CD4-positive, alpha-beta T cell treated with Interferon gamma for 1 hour (primary cell): ENCODE measurements around the gene ZNF225.
"Not testable (repeated sequence)": the region's sequence is repeated elsewhere in the genome, so short reads cannot be mapped to it uniquely, and the experiment has no call there.

Experiments
- DNase-seq: peaks from one replicate; pipeline ENCODE4 v3.0.0-alpha.2; 2020

The ZNF225 gene

DNA sequence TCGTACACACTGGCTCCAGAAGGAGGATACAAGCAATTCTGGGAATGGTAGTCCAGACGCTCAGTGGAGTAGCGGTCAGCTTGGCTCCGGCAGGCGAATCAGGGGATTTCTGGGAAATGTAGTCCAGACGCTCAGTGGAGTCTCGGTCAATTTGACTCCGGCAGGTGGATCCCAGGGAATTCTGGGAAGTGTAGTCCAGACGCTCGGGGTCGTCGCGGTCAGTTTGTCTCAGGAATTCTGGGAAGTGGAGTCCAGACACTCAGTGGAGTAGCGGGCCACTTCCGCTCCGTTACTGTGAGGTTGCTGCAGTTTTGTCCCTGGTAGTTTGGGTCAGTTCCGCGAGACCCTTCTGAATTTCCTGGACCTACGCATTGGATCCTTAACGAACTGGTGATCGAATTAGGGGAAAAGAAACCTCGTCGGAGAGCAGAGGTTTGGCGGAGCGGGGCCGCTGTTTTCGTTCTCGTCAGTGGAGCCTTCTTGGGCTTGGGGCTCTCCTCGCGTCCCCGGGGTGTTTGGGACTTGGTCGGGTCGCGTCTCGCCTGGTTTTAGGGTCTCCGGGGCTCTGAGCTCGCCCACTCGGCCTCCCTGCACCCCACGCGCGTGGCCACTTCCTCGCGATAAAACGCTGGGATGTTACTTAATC, at the start of gene ZNF225:
Gene ZNF225 (plus strand): TSS at position 262 of the 646 bp plus-strand sequence. CDS start 2,429 bp downstream, outside the sequence.
- DNase-seq = peak; percentile 92

DNA sequence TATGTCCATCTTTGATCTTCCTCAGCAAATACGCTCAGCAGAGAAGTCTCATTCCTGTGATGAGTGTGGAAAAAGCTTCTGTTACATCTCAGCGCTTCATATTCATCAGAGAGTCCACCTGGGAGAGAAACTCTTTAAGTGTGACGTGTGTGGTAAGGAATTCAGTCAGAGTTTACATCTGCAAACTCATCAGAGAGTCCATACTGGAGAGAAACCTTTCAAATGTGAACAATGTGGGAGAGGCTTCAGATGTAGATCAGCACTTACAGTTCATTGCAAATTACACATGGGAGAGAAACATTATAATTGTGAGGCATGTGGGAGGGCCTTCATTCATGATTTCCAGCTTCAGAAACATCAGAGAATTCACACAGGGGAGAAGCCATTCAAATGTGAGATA, 46.9 kb upstream of the ZNF225 start:
- no peak for DNase-seq

DNA sequence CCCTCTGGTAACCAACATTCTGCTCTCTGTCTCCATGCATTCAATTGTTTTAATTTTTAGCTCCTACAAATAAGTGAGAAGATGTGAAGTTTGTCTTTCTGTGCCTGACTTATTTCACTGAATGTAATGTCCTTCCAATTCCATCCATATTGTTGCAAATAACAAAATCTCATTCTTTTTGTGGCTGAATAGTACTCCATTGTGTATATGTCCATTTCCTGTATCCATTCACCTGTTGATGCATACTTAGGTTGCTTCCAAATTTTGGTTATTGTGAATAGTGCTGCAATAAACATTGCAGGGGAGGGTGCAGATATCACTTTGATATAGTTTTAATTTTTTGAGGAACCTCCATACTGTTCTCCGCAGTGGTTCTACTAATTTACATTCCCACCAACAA, 43.8 kb upstream of the ZNF225 start:
- no peak for DNase-seq

DNA sequence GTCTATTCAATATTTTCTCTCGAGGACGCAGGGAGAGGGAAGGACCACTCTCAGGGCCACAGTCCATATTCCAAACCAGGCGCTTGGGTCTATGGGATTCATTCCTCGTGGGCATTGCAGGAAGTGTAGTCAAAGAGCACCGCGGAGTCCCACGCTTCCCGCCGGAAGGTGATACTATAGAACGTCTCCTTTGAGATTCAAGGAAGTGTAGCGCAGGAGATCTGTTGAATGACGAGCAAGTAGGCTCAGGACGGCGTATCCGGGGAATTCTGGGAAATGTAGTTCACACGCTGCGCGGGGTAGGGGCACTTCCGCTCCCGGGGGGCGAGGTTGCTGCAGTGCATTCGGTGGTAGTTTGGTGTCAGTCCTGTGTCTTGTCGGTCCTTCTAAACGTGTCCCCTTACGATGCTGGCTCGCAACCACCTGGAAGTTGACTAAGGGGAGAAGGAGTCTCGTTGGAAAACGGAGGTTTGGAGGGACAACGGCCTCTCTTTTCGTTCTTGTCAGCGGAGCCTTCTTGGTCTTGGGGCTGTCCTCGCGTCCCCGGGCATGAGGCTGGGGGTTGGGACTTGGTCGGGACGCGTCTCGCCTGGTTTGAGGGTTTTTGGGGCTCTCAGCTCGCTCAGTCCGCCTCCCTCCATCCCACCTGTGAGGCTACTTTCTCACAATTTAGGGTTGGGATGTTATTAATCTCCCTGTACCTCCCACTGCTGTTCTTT, 41.2 kb upstream of the ZNF225 start, which contains the start of gene ZNF284:
Gene ZNF284 (plus strand): TSS at position 336 of the 719 bp plus-strand sequence. CDS start 4,231 bp downstream, outside the sequence.
- DNase-seq = peak; percentile 88

DNA sequence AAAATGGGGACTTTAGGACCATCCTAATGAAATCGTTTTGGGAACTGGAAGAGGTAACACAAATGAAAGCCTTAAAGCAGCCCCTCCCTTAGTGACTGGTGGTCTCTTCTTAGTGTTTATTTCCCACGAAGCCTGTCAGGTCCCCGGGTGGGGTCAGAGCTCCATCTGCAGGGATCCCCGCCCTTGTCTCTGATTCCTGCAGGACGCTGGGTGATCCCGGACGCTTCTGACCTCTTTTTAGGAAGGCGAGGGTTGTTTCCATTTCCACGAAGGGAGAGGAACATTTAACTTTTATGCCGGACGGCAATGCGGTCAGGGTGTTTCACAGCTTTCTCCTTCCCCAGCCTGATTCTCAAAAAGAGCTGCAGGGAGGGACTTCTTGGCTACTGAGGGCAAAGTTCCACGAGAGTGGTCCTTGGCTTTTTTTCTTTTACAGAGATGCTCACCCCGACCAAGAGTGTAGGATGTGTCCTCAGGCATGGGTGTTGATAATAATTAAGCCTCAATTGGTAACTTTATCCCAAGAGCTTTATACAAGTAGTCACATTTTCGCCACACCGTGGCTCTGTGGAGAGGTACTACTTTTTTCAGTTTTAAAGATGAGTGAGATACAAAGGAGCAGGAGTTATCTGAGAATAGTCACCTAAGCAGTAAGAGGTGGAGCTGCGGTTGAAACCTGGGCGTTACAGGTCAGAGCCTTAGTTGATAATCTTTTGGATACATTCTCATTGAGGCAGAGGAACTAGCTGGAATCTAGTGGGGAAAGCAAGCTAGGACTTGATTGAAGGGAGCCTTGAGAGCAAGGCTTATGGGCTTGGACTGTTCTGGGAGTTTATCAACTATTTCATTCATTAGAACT, 40.4 kb upstream of the ZNF225 start:
- DNase-seq = no peak

DNA sequence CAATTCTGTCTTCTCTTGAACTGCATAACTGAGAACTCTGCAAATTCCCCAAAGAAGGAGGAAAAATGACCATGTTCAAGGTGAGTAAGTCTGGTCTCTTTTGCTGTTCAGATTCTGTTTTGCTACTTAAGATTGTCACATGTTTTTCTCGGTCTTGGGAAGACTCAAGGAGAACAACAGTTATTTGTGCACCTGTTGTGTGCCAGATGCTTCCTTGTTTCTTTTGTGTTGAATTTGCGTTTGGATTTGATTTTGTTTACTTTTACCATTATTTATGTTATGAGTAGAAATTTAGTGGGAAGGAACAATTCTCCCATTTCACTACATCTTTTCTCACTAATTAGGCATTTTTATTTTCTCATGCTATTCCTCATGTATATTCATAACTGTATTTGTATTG, 36.9 kb upstream of the ZNF225 start:
- DNase-seq = no peak

DNA sequence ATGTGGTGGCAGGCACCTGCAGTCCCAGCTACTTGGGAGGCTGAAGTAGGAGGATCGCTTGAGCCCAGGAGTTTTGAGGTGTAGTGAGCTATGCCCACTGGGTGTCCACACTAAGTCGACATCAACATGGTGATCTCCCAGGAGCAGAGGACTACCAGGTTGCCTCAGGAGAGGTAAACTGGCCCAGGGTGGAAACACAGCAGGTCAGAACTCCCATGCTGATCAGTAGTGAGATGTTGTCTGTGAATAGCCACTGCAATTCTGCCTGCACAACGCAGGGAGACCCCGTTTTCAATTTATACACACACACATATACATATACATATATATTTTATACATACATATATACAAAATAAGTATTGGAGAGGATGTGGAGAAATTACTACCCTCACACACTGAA, 21.1 kb upstream of the ZNF225 start:
- no peak for DNase-seq

DNA sequence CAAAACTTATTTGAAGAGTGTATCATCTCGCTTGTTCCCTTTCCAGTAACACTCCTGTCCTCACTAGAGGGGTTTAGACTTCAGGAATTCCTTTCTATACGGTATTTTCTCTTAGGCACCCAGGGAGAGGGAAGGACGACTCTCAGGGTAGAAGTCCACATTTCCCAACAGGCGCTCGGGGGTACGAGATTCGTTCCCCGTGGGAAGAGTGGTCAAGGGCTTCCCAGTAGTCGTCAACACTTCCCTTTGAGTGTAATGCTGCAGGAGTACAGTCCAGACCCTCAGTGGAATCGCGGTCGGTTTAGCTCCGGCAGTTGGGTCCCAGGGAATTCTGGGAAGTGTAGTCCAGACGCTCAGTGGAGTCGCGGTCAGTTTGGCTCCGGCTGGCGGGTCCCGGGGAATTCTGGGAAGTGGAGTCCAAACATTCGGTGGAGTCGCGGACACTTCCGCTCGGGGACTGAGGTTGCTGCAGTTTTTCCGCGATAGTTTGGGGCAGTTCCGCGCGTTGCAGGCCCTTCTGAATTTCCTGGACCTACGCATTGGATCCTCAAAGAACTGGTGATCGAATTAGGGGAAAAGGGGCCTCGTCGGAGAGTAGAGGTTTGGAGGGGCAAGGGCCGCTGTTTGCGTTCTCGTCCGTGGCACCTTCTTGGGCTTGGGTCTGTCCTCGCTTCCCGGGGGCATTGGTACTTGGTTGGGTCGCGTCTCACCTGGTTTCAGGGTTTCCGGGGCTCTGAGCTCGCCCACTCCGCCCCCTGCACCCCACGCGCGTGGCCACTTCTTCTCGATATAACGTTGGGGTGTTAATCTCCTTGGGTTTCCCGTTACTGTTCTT, 19.1 kb upstream of the ZNF225 start, which contains the start of gene ZNF224:
Gene ZNF224 (plus strand): TSS at position 431 of the 835 bp plus-strand sequence. CDS start 3,513 bp downstream, outside the sequence.
- DNase-seq = peak; percentile 84

DNA sequence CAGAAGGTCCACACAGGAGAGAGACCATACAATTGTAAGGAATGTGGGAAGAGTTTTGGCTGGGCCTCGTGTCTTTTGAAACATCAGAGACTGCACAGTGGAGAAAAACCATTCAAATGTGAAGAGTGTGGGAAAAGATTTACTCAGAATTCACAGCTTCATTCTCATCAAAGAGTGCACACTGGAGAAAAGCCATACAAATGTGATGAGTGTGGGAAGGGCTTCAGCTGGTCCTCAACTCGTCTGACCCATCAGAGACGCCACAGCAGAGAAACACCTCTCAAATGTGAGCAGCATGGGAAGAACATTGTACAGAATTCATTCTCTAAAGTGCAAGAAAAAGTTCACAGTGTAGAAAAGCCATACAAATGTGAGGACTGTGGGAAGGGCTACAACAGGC, 5.4 kb upstream of the ZNF225 start:
- DNase-seq = no peak

DNA sequence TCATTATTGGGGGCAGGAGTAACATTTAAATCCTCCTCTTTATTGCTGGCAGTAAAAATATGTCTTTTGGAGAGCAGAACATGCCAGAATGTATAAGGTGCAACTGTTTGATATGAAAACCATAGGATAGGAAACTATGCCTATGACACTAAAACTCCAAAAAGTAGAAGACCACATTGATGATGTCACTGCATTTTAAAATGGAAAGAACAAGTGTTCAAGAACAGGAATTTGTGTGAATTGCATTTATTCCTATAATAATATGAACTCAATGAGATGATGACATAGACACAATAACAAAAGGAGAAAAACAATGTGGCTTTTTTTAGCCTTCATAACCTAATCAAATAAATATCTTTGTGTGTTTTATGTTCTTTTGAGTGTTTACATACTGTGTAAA, 3.7 kb upstream of the ZNF225 start:
- no peak for DNase-seq

DNA sequence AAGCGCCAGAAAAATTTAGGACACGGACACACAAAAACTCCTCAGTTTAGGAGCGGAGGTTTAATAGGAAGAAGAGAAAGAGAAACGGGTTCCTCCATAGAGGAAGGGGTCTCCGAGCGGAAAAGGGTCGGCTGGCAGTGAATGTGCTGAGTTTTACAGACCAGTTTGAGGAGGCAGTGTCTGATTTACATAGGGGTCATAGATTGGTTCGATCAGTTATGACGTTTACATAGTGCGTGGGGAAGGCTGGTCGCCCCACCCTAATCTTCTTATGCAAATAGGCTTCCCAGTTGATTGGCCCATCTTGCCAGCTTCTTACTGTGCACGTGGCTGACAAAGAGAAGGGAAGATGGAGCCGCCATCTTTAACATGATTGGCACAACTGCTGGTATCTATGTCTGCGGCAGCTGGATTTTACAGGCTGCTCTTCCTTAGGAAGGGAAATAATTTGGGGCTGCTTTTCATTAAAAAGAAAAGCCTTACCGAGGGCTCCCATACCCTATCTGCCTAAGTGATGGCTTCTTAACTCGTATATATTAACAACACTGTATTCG, 1.2 kb upstream of the ZNF225 start:
- no peak for DNase-seq

DNA sequence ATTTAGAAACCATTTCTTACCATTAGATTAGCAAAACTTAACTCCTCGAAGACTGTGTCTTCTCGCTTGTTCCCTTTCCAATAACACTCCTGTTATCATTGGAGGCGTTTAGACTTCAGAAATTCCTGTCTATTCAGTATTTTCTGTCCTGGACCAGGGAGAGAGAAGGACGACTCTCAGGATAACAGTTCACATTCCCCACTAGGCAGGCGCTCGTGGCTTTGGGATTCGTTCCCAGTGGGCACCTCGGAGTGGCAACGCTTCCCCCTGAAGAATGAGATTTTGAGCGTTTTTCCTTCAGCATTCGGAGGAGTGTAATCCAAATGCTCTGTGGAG, 429 bp upstream of the ZNF225 start:
- no peak for DNase-seq

DNA sequence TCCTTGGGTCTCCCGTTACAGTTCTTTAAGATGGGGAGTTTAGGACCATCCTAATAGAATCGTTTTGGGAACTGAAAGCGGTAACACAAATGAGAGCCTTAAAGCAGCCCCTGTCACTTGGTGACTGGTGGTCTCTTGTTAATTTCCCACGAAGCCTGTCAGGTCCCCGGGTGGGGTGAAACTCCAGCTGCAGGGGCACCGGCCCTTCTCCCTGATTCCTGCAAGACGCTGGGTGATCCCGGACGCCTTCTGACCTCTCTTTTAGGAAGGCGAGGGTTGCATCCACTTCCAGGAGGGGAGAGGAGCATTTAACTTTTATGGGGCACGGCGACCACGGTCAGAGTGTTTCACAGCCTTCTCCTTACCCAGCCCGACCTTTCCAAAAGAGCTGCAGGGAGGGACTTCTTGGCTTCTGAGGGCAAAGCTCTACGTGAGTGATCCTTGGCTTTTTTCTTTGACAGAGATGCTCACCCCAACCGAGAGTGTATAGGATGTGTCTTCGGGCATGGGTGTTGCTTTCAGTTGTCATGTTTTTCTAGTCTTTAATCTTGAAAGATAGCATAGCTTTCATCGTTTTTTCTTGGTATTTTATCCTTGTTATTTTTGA, 688 bp downstream of the ZNF225 start:
- DNase-seq = no peak

DNA sequence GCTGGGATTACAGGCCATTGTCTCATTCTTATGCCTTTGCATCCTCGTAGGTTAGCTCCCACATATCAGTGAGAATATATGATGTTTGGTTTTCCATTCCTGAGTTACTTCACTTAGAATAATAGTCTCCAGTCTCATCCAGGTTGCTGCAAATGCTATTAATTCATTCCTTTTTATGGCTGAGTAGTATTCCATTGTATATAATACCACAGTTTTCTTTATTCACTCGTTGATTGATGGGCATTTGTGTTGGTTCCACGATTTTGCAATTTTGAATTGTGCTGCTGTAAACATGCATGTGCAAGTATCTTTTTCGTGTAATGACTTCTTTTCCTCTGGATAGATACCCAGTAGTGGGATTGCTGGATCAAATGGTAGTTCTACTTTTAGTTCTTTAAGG, 8.0 kb downstream of the ZNF225 start:
- DNase-seq = not testable (repeated sequence)

DNA sequence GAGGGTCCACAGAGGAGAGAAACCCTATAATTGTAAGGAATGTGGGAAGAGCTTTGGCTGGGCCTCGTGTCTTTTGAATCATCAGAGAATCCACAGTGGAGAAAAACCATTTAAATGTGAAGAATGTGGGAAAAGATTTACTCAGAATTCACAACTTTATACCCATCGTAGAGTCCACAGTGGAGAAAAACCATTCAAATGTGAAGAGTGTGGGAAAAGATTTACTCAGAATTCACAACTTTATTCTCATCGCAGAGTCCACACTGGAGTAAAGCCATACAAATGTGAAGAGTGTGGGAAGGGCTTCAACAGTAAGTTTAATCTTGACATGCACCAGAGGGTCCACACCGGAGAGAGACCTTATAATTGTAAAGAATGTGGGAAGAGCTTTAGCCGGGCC, 18.8 kb downstream of the ZNF225 start:
- no peak for DNase-seq

DNA sequence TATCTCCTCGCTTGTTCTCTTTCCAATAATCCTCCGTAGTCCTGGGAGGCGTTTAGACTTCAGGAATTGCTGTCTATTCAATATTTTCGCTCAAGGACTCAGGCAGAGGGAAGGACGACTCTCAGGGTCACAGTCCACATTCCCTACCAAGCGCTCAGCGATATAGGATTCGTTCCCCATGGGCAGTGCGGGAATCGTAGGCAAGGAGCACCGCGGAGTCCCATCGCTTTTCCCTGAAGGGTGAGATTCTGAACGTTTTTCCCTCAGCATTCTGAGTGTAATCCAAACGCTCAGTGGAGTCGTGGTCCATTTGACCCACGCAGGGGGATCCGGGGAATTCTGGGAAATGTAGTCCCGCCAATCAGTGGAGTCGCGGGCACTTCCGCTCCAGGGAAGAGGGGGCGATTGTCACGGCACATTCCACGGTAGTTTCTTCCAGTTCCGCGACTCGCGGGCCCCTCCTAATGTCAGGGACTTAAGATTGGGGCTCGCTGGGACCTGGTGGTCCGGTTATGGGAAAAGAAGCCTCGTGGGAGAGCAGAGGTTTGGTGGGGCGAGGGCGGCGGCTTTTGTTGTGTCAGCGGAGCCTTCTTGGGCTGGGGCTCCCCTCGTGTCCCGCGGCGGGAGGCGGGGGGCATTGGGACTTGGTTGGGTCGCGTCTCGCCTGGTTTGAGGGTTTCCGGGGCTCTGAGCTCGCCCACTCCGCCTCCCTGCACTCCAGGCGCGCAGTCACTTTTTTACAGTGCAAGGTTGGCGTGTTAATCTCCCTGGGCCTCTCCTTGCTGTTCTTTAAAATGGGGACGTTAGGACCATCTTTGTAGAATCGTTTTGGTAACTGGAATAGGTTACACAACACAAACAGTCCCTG, 28.2 kb downstream of the ZNF225 start, which contains the start of gene ZNF234:
Gene ZNF234 (plus strand): TSS at position 364 of the 868 bp plus-strand sequence. CDS start 3,079 bp downstream, outside the sequence.
- DNase-seq = peak; percentile 66

DNA sequence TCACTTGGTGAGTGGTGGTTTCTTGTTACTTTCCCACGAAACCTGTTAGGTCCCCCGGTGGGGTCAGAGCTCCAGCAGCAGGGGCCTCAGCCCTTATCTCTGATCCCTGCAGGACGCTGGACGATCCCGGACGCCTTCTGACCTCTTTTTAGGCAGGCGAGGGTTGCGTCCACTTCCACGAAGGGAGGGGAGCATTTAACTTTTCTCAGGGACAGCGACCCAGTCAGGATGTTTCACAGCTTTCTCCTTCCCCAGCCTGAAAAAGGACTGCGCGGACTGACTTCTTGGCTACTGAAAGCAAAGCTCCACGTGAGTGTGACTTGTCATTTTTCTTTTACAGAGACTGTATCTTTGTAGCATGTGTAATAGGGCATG, 28.8 kb downstream of the ZNF225 start:
- no peak for DNase-seq

DNA sequence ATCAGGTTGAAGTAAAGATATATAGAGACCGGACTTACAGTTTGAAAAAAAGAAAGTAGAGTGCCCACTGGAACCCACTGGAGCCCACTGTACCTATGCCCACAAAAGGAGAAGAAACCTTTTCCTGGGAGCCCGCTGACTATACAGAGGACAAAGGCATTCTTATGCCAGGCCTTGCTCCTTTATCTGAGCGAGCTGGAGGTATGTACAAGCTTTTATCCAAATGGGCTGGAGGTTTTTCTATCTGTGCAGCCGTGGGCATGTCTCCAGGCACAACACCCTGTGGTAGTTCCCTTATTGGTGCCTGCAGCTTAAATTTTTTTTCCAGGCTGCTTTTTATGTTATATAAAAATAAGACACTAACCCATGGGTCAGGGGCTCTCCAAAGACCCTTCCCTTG, 36.6 kb downstream of the ZNF225 start:
- DNase-seq = no peak

DNA sequence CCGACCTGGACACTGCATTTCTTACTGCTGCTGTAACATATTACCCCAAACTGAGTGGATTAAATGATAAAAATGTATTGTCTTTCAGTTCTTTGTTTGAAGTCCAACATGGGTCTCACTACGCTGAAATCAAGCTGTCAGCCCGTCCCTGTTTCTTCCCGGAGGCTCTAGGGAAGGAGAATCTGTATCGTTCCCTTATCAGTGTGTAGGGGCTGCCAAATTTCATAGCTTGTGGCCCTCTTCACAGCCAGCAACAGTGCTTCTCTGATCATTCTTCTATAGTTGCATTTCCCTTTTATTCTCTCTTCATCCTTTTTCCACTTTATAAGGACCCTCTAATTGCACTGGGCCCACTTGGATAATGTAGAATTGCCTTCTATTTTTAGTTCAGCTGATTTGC, 38.3 kb downstream of the ZNF225 start:
- no peak for DNase-seq

DNA sequence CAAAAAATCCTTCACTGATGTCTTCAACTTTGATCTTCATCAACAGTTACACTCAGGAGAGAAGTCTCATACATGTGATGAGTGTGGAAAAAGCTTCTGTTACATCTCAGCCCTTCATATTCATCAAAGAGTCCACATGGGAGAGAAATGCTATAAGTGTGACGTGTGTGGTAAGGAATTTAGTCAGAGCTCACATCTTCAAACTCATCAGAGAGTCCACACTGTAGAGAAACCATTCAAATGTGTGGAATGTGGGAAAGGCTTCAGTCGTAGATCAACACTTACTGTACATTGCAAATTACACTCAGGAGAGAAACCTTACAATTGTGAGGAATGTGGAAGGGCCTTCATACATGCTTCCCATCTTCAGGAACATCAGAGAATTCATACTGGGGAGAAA, 43.3 kb downstream of the ZNF225 start:
- DNase-seq = no peak

DNA sequence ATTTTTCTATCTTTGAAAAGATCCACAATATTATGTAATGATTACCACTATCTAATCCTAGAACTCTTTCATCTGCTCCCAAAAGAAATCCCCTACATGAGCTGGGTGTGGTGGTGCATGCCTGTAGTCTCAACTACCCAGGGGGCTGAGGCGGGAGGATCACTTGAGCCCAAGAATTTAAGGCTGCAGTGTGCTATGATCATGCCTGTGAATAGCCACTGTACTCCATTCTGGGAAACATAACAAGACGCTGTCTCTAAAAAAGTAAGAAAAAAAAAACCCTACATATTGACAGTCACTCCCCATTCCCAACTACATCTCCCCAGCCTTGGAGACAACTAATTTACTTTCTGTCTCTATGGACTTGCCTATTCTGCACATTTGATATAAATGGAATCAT, 50.6 kb downstream of the ZNF225 start:
- no peak for DNase-seq
